GM21529 (cell line): ENCODE data around the gene SCN2B.

Experiments used
- ATAC-seq: cut with Tn5 transposase; IDR thresholded peaks from one replicate; pipeline ENCODE4 v1.9.1; 2021; ENCODE audit not compliant: unreplicated experiment

Gene SCN2B

GRCh38 chr11:118175993-118176777 lies at the start of gene SCN2B:
TSS of gene SCN2B (minus strand) at chr11:118176639. CDS start at chr11:118176431, 208 bp downstream.
- no peak for ATAC-seq

GRCh38 chr11:118224511-118225188 lies 48.2 kb upstream of the SCN2B start, which contains the start of gene JAML:
TSS of gene JAML (minus strand) at chr11:118225011. CDS start at chr11:118214866, 10,145 bp downstream.
- ATAC-seq = peak; percentile 40

GRCh38 chr11:118223992-118224391 lies 47.6 kb upstream of the SCN2B start:
- no peak for ATAC-seq

GRCh38 chr11:118223570-118223969 lies 47.1 kb upstream of the SCN2B start:
- no peak for ATAC-seq

GRCh38 chr11:118222437-118222836 lies 46.0 kb upstream of the SCN2B start:
- no peak for ATAC-seq

GRCh38 chr11:118221419-118221818 lies 45.0 kb upstream of the SCN2B start:
- no peak for ATAC-seq

- no peak for ATAC-seq
Measured at GRCh38 chr11:118219732-118220131, 43.3 kb upstream of the SCN2B start.

GRCh38 chr11:118219244-118219643 lies 42.8 kb upstream of the SCN2B start:
- ATAC-seq = no peak

GRCh38 chr11:118217575-118217974 lies 41.1 kb upstream of the SCN2B start:
- ATAC-seq = no peak

GRCh38 chr11:118216621-118217481 lies 40.4 kb upstream of the SCN2B start:
- peak; percentile 56 for ATAC-seq

GRCh38 chr11:118215765-118216164 lies 39.3 kb upstream of the SCN2B start:
- no peak for ATAC-seq

GRCh38 chr11:118215262-118215661 lies 38.8 kb upstream of the SCN2B start:
- ATAC-seq = no peak

- ATAC-seq = peak; percentile 48
Measured at GRCh38 chr11:118214210-118214914, 37.9 kb upstream of the SCN2B start.

- ATAC-seq = no peak
Measured at GRCh38 chr11:118213781-118214180, 37.3 kb upstream of the SCN2B start.

- no peak for ATAC-seq
Measured at GRCh38 chr11:118213201-118213600, 36.8 kb upstream of the SCN2B start.

- no peak for ATAC-seq
Measured at GRCh38 chr11:118212781-118213191, 36.3 kb upstream of the SCN2B start.

- no peak for ATAC-seq
Measured at GRCh38 chr11:118212131-118212725, 35.8 kb upstream of the SCN2B start.

GRCh38 chr11:118211006-118211405 lies 34.6 kb upstream of the SCN2B start:
- ATAC-seq = no peak

GRCh38 chr11:118210323-118210722 lies 33.9 kb upstream of the SCN2B start:
- no peak for ATAC-seq

- no peak for ATAC-seq
Measured at GRCh38 chr11:118209033-118209432, 32.6 kb upstream of the SCN2B start.
